Lower leg skin (tissue), 4 donors: ENCODE results near the gene ZNF329. TPM values are rescaled to one million over a fixed set of nuclear protein-coding genes. Genes with fewer than 3 reads are reported as not detected.

Experiments used
- DNase-seq, 2 donors: peaks; one replicate each; pipeline ENCODE4 v3.0.0-alpha.2; 2019; ENCODE audit warnings: low spot score in 2 of 2
- H3K4me3 ChIP-seq: fragments of 200-600 bp; sonication (generic); 2 replicates; pipeline ENCODE4 v1.5.1; 2017; ENCODE audit warnings: mild to moderate bottlenecking, low read depth; ENCODE audit not compliant: poor library complexity, severe bottlenecking
- CTCF ChIP-seq, 3 donors: fragments of 450-650 bp; IDR thresholded peaks; one replicate each; pipeline ENCODE4 v1.5.1; 2016; ENCODE audit warnings: antibody characterized with exemption in 3 of 3, mild to moderate bottlenecking in 3 of 3, moderate library complexity in 2 of 3
- POLR2A ChIP-seq, 2 donors: fragments of 450-650 bp; IDR thresholded peaks; one replicate each; pipeline ENCODE4 v1.6.1; 2016 to 2017; ENCODE audit warnings: antibody characterized with exemption in 2 of 2, mild to moderate bottlenecking in 1 of 2, moderate library complexity in 1 of 2
- WGBS, 2 donors: methylation state at CpG; one replicate each; pipeline ENCODE4 v1.1.5; 2018; 5-methylcytosine and 5-hydroxymethylcytosine counted together
- intact Hi-C: fragments of 100-400 bp; cut with DNase I; formaldehyde crosslinking; loops from one replicate; pipeline ENCODE4 v1.15.0; 2023; ENCODE audit warnings: low total_unique reads
- total RNA-seq, 4 donors: library from RNA; depleted of rRNA; stranded (reverse); fragments of >200 nt; gene quantifications; one replicate each; pipeline ENCODE4 v1.1.0, GENCODE V29; 2016

ZNF329 gene
- total RNA-seq, 4 donors from 2014 or later = 8.7 to 12.1 (median 9.2) TPM

- intact Hi-C loops = no loop called here
- 28 to 43% methylated on average over 4 of the region's 4 CpGs for WGBS, 2 donors
- H3K4me3 ChIP-seq = peak overlapping the region; percentile 63
- TF ChIP-seq CTCF (IDR thresholded peaks at IDR 0.05) (no peak), POLR2A (IDR thresholded peaks at IDR 0.05) (no peak)
- DNase-seq = peak in 1 of 2 donors; percentile 29
Observed at GRCh38 chr19:58181902-58182576, 31.4 kb upstream of the ZNF329 start.

- intact Hi-C loops = no loop called here
- WGBS, 2 donors = 40 to 52% methylated on average over 1 of the region's 1 CpG
- no peak for TF ChIP-seq POLR2A (IDR thresholded peaks at IDR 0.05)
- no peak for TF ChIP-seq CTCF (IDR thresholded peaks at IDR 0.05)
- no peak overlapping the region for H3K4me3 ChIP-seq
- no peak for DNase-seq
Observed at GRCh38 chr19:58170860-58171259, 20.3 kb upstream of the ZNF329 start.

- intact Hi-C loops = no loop called here
- WGBS, 2 donors = 49 to 70% methylated on average over 4 of the region's 4 CpGs
- TF ChIP-seq POLR2A (IDR thresholded peaks at IDR 0.05) (no peak), CTCF (IDR thresholded peaks at IDR 0.05) (no peak)
- peak in 1 of 2 donors; percentile 3 for DNase-seq
- no peak overlapping the region for H3K4me3 ChIP-seq
Observed at GRCh38 chr19:58166708-58167280, 16.2 kb upstream of the ZNF329 start.

GRCh38 chr19:58166268-58166667, 15.7 kb upstream of the ZNF329 start:
- intact Hi-C loops = no loop called here
- TF ChIP-seq POLR2A (IDR thresholded peaks at IDR 0.05) (no peak), CTCF (IDR thresholded peaks at IDR 0.05) (no peak)
- 89 to 92% methylated on average over 1 of the region's 1 CpG for WGBS, 2 donors
- DNase-seq = no peak
- no peak overlapping the region for H3K4me3 ChIP-seq

GRCh38 chr19:58157045-58157728, 6.6 kb upstream of the ZNF329 start:
- no peak overlapping the region for H3K4me3 ChIP-seq
- intact Hi-C loops = loop anchor here (10.0 kb wide), 1 partner anchor 752 kb away; no protein-coding TSS in a partner anchor
- DNase-seq = peak in 1 of 2 donors; percentile 62
- no peak for TF ChIP-seq POLR2A (IDR thresholded peaks at IDR 0.05)
- TF ChIP-seq CTCF (IDR thresholded peaks at IDR 0.05) = no peak
- WGBS, 2 donors = 93% methylated on average over 23 to 43 of the region's 53 CpGs
